Suprapubic skin (tissue), 4 donors: ENCODE data around the gene FAM204A.

ENCODE experiments used
- CTCF ChIP-seq, 2 donors: fragments of 200-600 bp in 1 of 2; fragments of 450-650 bp in 1 of 2; sonication (generic) in 1 of 2; IDR thresholded peaks; one replicate each; pipeline ENCODE4 v1.5.1; 2016 to 2019; ENCODE audit warnings: antibody characterized with exemption in 2 of 2, mild to moderate bottlenecking in 1 of 2, moderate library complexity in 1 of 2
- EP300 ChIP-seq: sonication (generic); formaldehyde crosslinking; IDR thresholded peaks from one replicate; pipeline ENCODE4 v1.6.1; 2017; ENCODE audit warnings: antibody characterized with exemption
- POLR2A ChIP-seq, 2 donors: fragments of 450-650 bp; IDR thresholded peaks; one replicate each; pipeline ENCODE4 v1.6.1; 2017; ENCODE audit warnings: antibody characterized with exemption in 2 of 2, mild to moderate bottlenecking in 2 of 2, moderate library complexity in 2 of 2
- POLR2AphosphoS5 ChIP-seq, 3 donors: sonication (generic); formaldehyde crosslinking; IDR thresholded peaks; one replicate each; pipeline ENCODE4 v1.6.1; 2017; ENCODE audit warnings: antibody characterized with exemption in 3 of 3

- TF ChIP-seq CTCF (IDR thresholded peaks at IDR 0.05) (no peak), POLR2AphosphoS5 (IDR thresholded peaks at IDR 0.05) (no peak), POLR2A (IDR thresholded peaks at IDR 0.05) (no peak), EP300 (no peak)
Measured at GRCh38 chr10:118374404-118374803, 32.3 kb upstream of the FAM204A start.
